A375 (cell line): ENCODE results near the gene KIF16B. TPM values are rescaled to one million over a fixed set of nuclear protein-coding genes. Genes with fewer than 3 reads are reported as not detected.

Experiments
- total RNA-seq: library from RNA; depleted of rRNA; stranded (reverse); fragments of >200 nt; shearing (Covaris generic); gene quantifications from 2 replicates; pipeline ENCODE4 v1.2.3, GENCODE V29; 2014; rRNA removed

Gene KIF16B
- total RNA-seq = 12.5 and 14.2 TPM in 2 replicates

GRCh38 chr20:16573001-16573965 lies at the start of gene KIF16B:
TSS of gene KIF16B (minus strand) at chr20:16573448. CDS start at chr20:16573275, 173 bp downstream.

Other genes starting within 250 kb of the KIF16B start
- 164 and 187 TPM in 2 replicates for gene SNRPB2, start 156.6 kb upstream of the KIF16B start, total RNA-seq
- not detected in 2 replicates for gene OTOR, start 174.9 kb upstream of the KIF16B start, total RNA-seq